Astrocyte (in vitro differentiated cells and primary cell): ENCODE results near the gene MYH7B.

Experiments
- EZH2 ChIP-seq: IDR thresholded peaks from 2 replicates; pipeline ENCODE4 v1.6.1; 2012; ENCODE audit warnings: mild to moderate bottlenecking, low read length, inconsistent platforms; ENCODE audit not compliant: insufficient read depth
- TF ChIP-seq, protein P1 (sequence below): IDR thresholded peaks from 2 replicates; pipeline ENCODE4 v1.5.1; 2011; ENCODE audit warnings: low read depth, mild to moderate bottlenecking, inconsistent platforms, low read length, moderate library complexity; ENCODE audit not compliant: insufficient read depth

DNA sequence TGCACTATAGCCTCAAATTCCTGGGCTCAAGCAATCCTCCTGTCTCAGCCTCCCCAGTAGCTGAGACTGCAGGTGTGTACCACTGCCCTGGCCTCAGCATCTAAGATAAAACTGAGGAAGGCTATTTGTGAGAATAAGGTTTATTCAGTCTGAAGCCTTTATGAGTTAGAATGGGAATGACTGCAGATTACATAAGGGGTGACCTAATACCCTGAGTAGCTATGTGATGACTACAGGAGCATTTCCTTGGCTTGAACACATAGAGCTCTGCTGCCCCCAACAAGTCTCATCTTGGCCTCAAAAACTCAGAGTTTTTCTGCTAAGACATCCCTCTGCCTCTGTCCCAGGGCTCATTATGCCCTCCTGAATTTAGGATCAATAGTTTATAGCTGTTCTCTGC lies 7.6 kb upstream of the MYH7B start:
- TF ChIP-seq, protein P1, sequence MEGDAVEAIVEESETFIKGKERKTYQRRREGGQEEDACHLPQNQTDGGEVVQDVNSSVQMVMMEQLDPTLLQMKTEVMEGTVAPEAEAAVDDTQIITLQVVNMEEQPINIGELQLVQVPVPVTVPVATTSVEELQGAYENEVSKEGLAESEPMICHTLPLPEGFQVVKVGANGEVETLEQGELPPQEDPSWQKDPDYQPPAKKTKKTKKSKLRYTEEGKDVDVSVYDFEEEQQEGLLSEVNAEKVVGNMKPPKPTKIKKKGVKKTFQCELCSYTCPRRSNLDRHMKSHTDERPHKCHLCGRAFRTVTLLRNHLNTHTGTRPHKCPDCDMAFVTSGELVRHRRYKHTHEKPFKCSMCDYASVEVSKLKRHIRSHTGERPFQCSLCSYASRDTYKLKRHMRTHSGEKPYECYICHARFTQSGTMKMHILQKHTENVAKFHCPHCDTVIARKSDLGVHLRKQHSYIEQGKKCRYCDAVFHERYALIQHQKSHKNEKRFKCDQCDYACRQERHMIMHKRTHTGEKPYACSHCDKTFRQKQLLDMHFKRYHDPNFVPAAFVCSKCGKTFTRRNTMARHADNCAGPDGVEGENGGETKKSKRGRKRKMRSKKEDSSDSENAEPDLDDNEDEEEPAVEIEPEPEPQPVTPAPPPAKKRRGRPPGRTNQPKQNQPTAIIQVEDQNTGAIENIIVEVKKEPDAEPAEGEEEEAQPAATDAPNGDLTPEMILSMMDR = no peak
- no peak for TF ChIP-seq EZH2
